CD14-positive monocyte (primary cell): ENCODE results near the gene FLCN. TPM values are rescaled to one million over a fixed set of nuclear protein-coding genes. Genes with fewer than 3 reads are reported as not detected.

Experiments
- DNase-seq, 3 donors: peaks; one replicate each; pipeline ENCODE4 v3.0.0-alpha.2; 2011 to 2022
- H2AFZ ChIP-seq: 2 replicates; pipeline ENCODE4 v1.6.0; 2012; ENCODE audit warnings: mild to moderate bottlenecking, low read depth, low read length, inconsistent platforms; ENCODE audit not compliant: insufficient read depth, poor library complexity, severe bottlenecking
- H3K27ac ChIP-seq, 2 donors: 1 replicate in 1 of 2; 2 replicates in 1 of 2; pipeline ENCODE4 v1.5.1; 2012 to 2013; ENCODE audit warnings: low read length in 2 of 2, control low read depth in 1 of 2, inconsistent platforms in 1 of 2, low read depth in 1 of 2, mild to moderate bottlenecking in 1 of 2
- H3K27me3 ChIP-seq, 2 donors: one replicate each; pipeline versions ENCODE4 v1.6.0 to v1.6.1; 2011 to 2013; ENCODE audit warnings: low read length in 2 of 2; ENCODE audit not compliant: control insufficient read depth in 2 of 2, insufficient read depth in 2 of 2
- H3K36me3 ChIP-seq, 2 donors: replicated peaks in 1 of 2; 1 replicate in 1 of 2; 2 replicates in 1 of 2; pipeline versions ENCODE4 v1.5.1 to v1.6.1; 2012 to 2013; ENCODE audit warnings: low read length in 2 of 2, control low read depth in 1 of 2, inconsistent platforms in 1 of 2, mild to moderate bottlenecking in 1 of 2; ENCODE audit not compliant: insufficient read depth in 2 of 2, control insufficient read depth in 1 of 2
- H3K4me1 ChIP-seq, 2 donors: 1 replicate in 1 of 2; 2 replicates in 1 of 2; pipeline versions ENCODE4 v1.5.1 to v1.6.1; 2012 to 2013; ENCODE audit warnings: low read length in 2 of 2, control low read depth in 1 of 2, inconsistent platforms in 1 of 2, mild to moderate bottlenecking in 1 of 2, moderate library complexity in 1 of 2; ENCODE audit not compliant: insufficient read depth in 2 of 2, control insufficient read depth in 1 of 2
- H3K4me2 ChIP-seq: replicated peaks from 2 replicates; pipeline ENCODE3; 2012; ENCODE audit warnings: low read length, moderate library complexity, mild to moderate bottlenecking; ENCODE audit not compliant: poor library complexity, severe bottlenecking; ENCODE audit errors: extremely low read depth
- H3K4me3 ChIP-seq, 3 experiments: fragments of 200-600 bp in 1 of 3; sonication (generic) in 1 of 3; replicated peaks in 1 of 3; 1 replicate in 2 of 3; 2 replicates in 1 of 3; pipeline ENCODE4 v1.5.1; 2011 to 2013; ENCODE audit warnings: low read length in 3 of 3, mild to moderate bottlenecking in 3 of 3, control low read depth in 2 of 3, low read depth in 2 of 3, inconsistent platforms in 1 of 3, moderate library complexity in 1 of 3
- H3K79me2 ChIP-seq: 2 replicates; pipeline ENCODE4 v1.6.0; 2012; ENCODE audit warnings: mild to moderate bottlenecking, control low read depth, inconsistent platforms, low read length, moderate library complexity; ENCODE audit not compliant: insufficient read depth
- H3K9ac ChIP-seq: 2 replicates; pipeline ENCODE4 v1.6.0; 2017; ENCODE audit warnings: low read length, mild to moderate bottlenecking; ENCODE audit not compliant: insufficient read depth, poor library complexity, severe bottlenecking
- H3K9me3 ChIP-seq, 2 donors: replicated peaks in 1 of 2; 1 replicate in 1 of 2; 2 replicates in 1 of 2; pipeline versions ENCODE4 v1.5.1 to v1.6.1; 2012 to 2013; ENCODE audit warnings: low read length in 2 of 2, control low read depth in 1 of 2; ENCODE audit not compliant: control insufficient read depth in 1 of 2, insufficient read depth in 1 of 2
- H4K20me1 ChIP-seq: 2 replicates; pipeline ENCODE4 v1.6.0; 2012; ENCODE audit warnings: mild to moderate bottlenecking, low read length, control low read depth, moderate library complexity; ENCODE audit not compliant: insufficient read depth
- H3K27ac Mint-ChIP-seq, 7 donors: one replicate each; pipeline ENCODE4 v1.8.0; 2020; ENCODE audit warnings: mild to moderate bottlenecking in 7 of 7, mixed read lengths in 7 of 7, moderate library complexity in 6 of 7, inconsistent platforms in 2 of 7
- H3K27me3 Mint-ChIP-seq, 3 donors: one replicate each; pipeline ENCODE4 v1.8.0; 2021 to 2022; ENCODE audit warnings: low read depth in 3 of 3, mild to moderate bottlenecking in 3 of 3, mixed read lengths in 3 of 3, moderate library complexity in 3 of 3, inconsistent platforms in 1 of 3
- H3K36me3 Mint-ChIP-seq, 2 donors: one replicate each; pipeline ENCODE4 v1.8.0; 2020; ENCODE audit warnings: mixed read lengths in 2 of 2, inconsistent platforms in 1 of 2, mild to moderate bottlenecking in 1 of 2
- H3K4me1 Mint-ChIP-seq: one replicate; pipeline ENCODE4 v1.8.0; 2020; ENCODE audit warnings: mild to moderate bottlenecking, mixed read lengths
- H3K4me3 Mint-ChIP-seq, 2 donors: one replicate each; pipeline ENCODE4 v1.8.0; 2020; ENCODE audit warnings: mild to moderate bottlenecking in 2 of 2, mixed read lengths in 2 of 2, moderate library complexity in 1 of 2
- H3K9me3 Mint-ChIP-seq, 7 donors: one replicate each; pipeline ENCODE4 v1.8.0; 2020 to 2022; ENCODE audit warnings: mixed read lengths in 7 of 7, mild to moderate bottlenecking in 6 of 7, moderate library complexity in 6 of 7, inconsistent platforms in 2 of 7
- CTCF ChIP-seq: fragments of 200-600 bp; IDR thresholded peaks from one replicate; pipeline ENCODE4 v1.8.0; 2022; ENCODE audit warnings: antibody characterized with exemption, mild to moderate bottlenecking
- WGBS: methylation state at CpG from one replicate; pipeline ENCODE4 v1.1.5; 2013; ENCODE audit warnings: missing lambda C conversion rate; ENCODE audit not compliant: insufficient coverage; 5-methylcytosine and 5-hydroxymethylcytosine counted together
- intact Hi-C, 2 donors: fragments of 100-400 bp; cut with micrococcal nuclease; formaldehyde crosslinking; loops; one replicate each; pipeline versions ENCODE4 v1.15.0 to v1.15.1; 2023
- polyA plus RNA-seq, 3 donors: library from polyadenylated mRNA; depleted of rRNA in 1 of 3; unstranded in 2 of 3; stranded (reverse) in 1 of 3; fragments of 300-500 nt in 2 of 3; fragments of >200 nt in 1 of 3; fragmentation: Illumina TruSeq in 2 of 3; gene quantifications; 1 replicate in 2 of 3; 2 replicates in 1 of 3; pipeline ENCODE4 v1.2.3, GENCODE V29; 2012 to 2021

The FLCN gene
- polyA plus RNA-seq, 3 donors: 5.8 to 46.9 (median 8.0) TPM

DNA sequence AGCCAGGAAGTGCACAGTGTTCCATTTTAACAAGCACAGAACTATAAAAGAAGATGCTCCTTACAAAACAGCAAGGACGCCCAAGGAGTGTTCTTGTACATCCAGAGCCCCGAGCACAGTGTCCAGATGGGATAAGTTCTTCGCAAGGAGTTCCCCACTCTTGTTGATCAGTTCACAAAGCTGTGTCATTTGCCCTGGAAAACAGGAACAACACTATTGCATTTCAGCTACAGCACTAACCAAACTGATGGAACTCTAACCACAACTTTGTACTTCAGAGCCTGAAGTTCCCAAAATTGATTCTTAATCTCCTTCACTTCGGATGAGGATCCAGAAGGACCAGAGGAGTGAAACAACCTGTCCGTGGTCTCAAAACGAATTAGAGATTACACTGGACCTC, 39.0 kb upstream of the FLCN start:
- Mint-ChIP-seq H3K4me1 (peaks cover 50% of the 10 kb centered on the region), H3K4me3 (peak overlapping the region; percentile 42 to 69)
- H4K20me1 ChIP-seq: peaks cover 80% of the 10 kb centered on the region

DNA sequence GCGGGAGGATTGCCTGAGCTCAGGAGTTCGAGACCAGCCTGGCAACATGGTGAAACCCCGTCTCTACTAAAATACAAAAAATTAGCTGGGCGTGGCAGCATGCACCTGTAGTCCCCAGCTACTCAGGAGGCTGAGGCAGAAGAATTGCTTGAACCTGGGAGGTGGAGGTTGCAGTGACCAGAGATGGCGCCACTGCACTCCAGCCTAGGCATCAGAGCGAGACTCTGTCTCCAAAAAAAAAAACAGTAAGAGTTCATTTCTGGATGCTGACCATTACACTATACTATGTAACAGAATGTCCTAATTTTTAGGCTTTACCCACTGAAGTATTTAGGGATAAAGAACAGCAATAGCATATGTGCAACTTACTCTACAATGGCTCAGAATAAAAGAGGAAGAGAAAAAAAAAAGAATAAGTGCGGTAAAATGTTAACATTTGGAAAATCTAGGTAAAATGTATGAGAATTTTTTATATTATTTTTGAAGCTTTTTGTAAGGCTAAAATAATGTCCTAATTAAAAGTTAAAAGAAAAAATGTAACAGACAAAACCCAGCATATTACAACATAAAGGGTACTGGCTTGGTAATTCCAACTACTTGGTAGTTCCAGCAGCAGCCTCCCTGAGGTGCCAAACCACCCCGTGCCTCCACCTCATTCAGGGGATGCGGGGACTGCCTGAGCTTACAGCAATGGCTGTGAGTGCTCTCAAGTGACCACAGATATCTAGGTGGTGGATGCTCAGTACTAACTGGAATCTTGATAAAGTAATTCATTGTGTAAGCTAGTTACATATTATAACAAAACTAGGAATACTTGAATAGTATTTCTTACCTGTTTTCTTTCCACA, 33.2 kb upstream of the FLCN start:
- Histone ChIP-seq H3K27ac (no peak overlapping the region), H3K4me2 (no peak overlapping the region), H3K9ac (no peak overlapping the region), H3K9me3 (no peaks in the 10 kb centered on the region), H3K27me3 (no peaks in the 10 kb centered on the region), H4K20me1 (peaks cover 35% of the 10 kb centered on the region), H3K79me2 (peaks cover 35% of the 10 kb centered on the region), H3K4me1 (peaks cover 1 to 9% of the 10 kb centered on the region in 2 donors), H3K36me3 (peaks cover 63 to 94% of the 10 kb centered on the region in 2 donors), H2AFZ (no peak overlapping the region), H3K4me3 (no peak overlapping the region)
- Mint-ChIP-seq H3K4me1 (peaks cover 11% of the 10 kb centered on the region), H3K9me3 (no peaks in the 10 kb centered on the region), H3K27ac (peak overlapping the region in 1 of 7 donors; percentile 40), H3K36me3 (peaks cover 59 to 85% of the 10 kb centered on the region in 2 donors), H3K27me3 (no peaks in the 10 kb centered on the region), H3K4me3 (no peak overlapping the region)
- 100% methylated on average over 1 of the region's 9 CpGs for WGBS
- intact Hi-C loops: no loop called here
- TF ChIP-seq CTCF: peak; percentile 47
- no peak for DNase-seq

More for the DNA sequence above, 39.0 kb upstream of the FLCN start:
- H3K27me3 Mint-ChIP-seq: peaks cover 0 to 2% (median 0%) of the 10 kb centered on the region in 3 donors
- H3K4me1 ChIP-seq: peaks cover 55 to 56% of the 10 kb centered on the region in 2 donors
- H2AFZ ChIP-seq: no peak overlapping the region
- H3K36me3 Mint-ChIP-seq: peaks cover 27 to 35% of the 10 kb centered on the region in 2 donors
- WGBS: 6% methylated on average over 6 of the region's 6 CpGs
- H3K4me2 ChIP-seq: peak overlapping the region; percentile 61
- peak overlapping the region in 6 of 7 donors; percentile 37 to 89 (median 84) for H3K27ac Mint-ChIP-seq
- intact Hi-C loops: no loop called here
- H3K9me3 Mint-ChIP-seq: no peaks in the 10 kb centered on the region
- H3K79me2 ChIP-seq: peaks cover 85% of the 10 kb centered on the region
- peak; percentile 32 to 80 (median 68) for DNase-seq
- no peak for TF ChIP-seq CTCF
- no peak overlapping the region for H3K9ac ChIP-seq
- H3K36me3 ChIP-seq: peaks cover 20 to 40% of the 10 kb centered on the region in 2 donors
- peak overlapping the region; percentile 38 to 60 for H3K27ac ChIP-seq
- H3K27me3 ChIP-seq: no peaks in the 10 kb centered on the region
- peak overlapping the region; percentile 10 to 41 (median 10) for H3K4me3 ChIP-seq
- no peaks in the 10 kb centered on the region for H3K9me3 ChIP-seq
